ENCODE measurements around the gene RCAN3.

- TF ChIP-seq NFIC (IDR thresholded peaks at IDR 0.05) (no peak), EP300 (IDR thresholded peaks at IDR 0.05; ENCODE audit: borderline replicate concordance) (no peak), TAF1 (IDR thresholded peaks at IDR 0.05; ENCODE audit: low read depth) (no peak), CREB1 (IDR thresholded peaks at IDR 0.05; ENCODE audit: low read depth) (no peak), FOXM1 (IDR thresholded peaks at IDR 0.05; ENCODE audit: borderline replicate concordance, low read depth) (no peak), TCF12 (IDR thresholded peaks at IDR 0.05; ENCODE audit: low read depth) (no peak), CEBPB (IDR thresholded peaks at IDR 0.05) (no peak), RAD21 (IDR thresholded peaks at IDR 0.05; ENCODE audit: low read depth) (no peak), YY1 (IDR thresholded peaks at IDR 0.05; ENCODE audit: low read depth) (no peak), TEAD4 (IDR thresholded peaks at IDR 0.05) (no peak), ZBTB7A (IDR thresholded peaks at IDR 0.05; ENCODE audit: low read depth) (no peak)
- TF ChIP-seq, protein P1, sequence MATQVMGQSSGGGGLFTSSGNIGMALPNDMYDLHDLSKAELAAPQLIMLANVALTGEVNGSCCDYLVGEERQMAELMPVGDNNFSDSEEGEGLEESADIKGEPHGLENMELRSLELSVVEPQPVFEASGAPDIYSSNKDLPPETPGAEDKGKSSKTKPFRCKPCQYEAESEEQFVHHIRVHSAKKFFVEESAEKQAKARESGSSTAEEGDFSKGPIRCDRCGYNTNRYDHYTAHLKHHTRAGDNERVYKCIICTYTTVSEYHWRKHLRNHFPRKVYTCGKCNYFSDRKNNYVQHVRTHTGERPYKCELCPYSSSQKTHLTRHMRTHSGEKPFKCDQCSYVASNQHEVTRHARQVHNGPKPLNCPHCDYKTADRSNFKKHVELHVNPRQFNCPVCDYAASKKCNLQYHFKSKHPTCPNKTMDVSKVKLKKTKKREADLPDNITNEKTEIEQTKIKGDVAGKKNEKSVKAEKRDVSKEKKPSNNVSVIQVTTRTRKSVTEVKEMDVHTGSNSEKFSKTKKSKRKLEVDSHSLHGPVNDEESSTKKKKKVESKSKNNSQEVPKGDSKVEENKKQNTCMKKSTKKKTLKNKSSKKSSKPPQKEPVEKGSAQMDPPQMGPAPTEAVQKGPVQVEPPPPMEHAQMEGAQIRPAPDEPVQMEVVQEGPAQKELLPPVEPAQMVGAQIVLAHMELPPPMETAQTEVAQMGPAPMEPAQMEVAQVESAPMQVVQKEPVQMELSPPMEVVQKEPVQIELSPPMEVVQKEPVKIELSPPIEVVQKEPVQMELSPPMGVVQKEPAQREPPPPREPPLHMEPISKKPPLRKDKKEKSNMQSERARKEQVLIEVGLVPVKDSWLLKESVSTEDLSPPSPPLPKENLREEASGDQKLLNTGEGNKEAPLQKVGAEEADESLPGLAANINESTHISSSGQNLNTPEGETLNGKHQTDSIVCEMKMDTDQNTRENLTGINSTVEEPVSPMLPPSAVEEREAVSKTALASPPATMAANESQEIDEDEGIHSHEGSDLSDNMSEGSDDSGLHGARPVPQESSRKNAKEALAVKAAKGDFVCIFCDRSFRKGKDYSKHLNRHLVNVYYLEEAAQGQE (IDR thresholded peaks at IDR 0.05; ENCODE audit: low read depth), result no peak
- TF ChIP-seq, protein P2, sequence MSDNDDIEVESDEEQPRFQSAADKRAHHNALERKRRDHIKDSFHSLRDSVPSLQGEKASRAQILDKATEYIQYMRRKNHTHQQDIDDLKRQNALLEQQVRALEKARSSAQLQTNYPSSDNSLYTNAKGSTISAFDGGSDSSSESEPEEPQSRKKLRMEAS (IDR thresholded peaks at IDR 0.05), result no peak
- TF ChIP-seq, protein P3, sequence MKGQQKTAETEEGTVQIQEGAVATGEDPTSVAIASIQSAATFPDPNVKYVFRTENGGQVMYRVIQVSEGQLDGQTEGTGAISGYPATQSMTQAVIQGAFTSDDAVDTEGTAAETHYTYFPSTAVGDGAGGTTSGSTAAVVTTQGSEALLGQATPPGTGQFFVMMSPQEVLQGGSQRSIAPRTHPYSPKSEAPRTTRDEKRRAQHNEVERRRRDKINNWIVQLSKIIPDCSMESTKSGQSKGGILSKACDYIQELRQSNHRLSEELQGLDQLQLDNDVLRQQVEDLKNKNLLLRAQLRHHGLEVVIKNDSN (IDR thresholded peaks at IDR 0.05), result no peak
These were observed 37.0 kb upstream of the RCAN3 start for GRCh38 chr1:24465638-24466037.

Data from Ishikawa (cell line).